HG02588 (cell line): Measurements from ENCODE around the gene OR5AU1.

Experiments
- ATAC-seq: cut with Tn5 transposase; IDR thresholded peaks from one replicate; pipeline ENCODE4 v1.9.1; 2021; ENCODE audit warnings: mild to moderate bottlenecking, moderate library complexity; ENCODE audit not compliant: unreplicated experiment

Gene OR5AU1

GRCh38 chr14:21108791-21109190 lies 47.1 kb downstream of the OR5AU1 start:
- ATAC-seq, result no peak

GRCh38 chr14:21107283-21107800 lies 48.5 kb downstream of the OR5AU1 start:
- no peak for ATAC-seq

GRCh38 chr14:21106498-21107282 lies 49.2 kb downstream of the OR5AU1 start:
- no peak for ATAC-seq

- ATAC-seq, result no peak
Measured at GRCh38 chr14:21106176-21106497, 49.7 kb downstream of the OR5AU1 start.

GRCh38 chr14:21105095-21105494 lies 50.8 kb downstream of the OR5AU1 start:
- ATAC-seq, result no peak
